Right forelimb (tissue), 1 donor: ENCODE measurements around the gene UGT1A10.

Experiments used
- DNase-seq: peaks from one replicate; pipeline ENCODE4 v3.0.0-alpha.2; 2018

Gene UGT1A10

GRCh38 chr2:233656443-233656842, 20.2 kb downstream of the UGT1A10 start:
- DNase-seq: no peak

GRCh38 chr2:233658610-233659009, 22.4 kb downstream of the UGT1A10 start:
- DNase-seq: no peak

GRCh38 chr2:233663911-233664310, 27.7 kb downstream of the UGT1A10 start:
- no peak for DNase-seq

- no peak for DNase-seq
These were observed 32.5 kb downstream of the UGT1A10 start for GRCh38 chr2:233668605-233669260.

- no peak for DNase-seq
These were observed 35.3 kb downstream of the UGT1A10 start, which contains the start of gene UGT1A9 for GRCh38 chr2:233671290-233672161. Gene UGT1A9, plus strand, starts transcription at chr2:233671898. Its CDS starts 37 bp downstream, at chr2:233671935.

GRCh38 chr2:233672886-233673285, 36.6 kb downstream of the UGT1A10 start:
- DNase-seq: no peak

- no peak for DNase-seq
These were observed 37.6 kb downstream of the UGT1A10 start for GRCh38 chr2:233673896-233674295.

- no peak for DNase-seq
These were observed 38.1 kb downstream of the UGT1A10 start for GRCh38 chr2:233674314-233674713.

GRCh38 chr2:233674995-233675394, 38.7 kb downstream of the UGT1A10 start:
- DNase-seq: no peak

GRCh38 chr2:233676046-233676445, 39.8 kb downstream of the UGT1A10 start:
- no peak for DNase-seq

- DNase-seq: no peak
These were observed 42.9 kb downstream of the UGT1A10 start for GRCh38 chr2:233679196-233679595.

- DNase-seq: no peak
These were observed 44.3 kb downstream of the UGT1A10 start for GRCh38 chr2:233680361-233681045.

GRCh38 chr2:233681521-233682099, 45.4 kb downstream of the UGT1A10 start, which contains the start of gene UGT1A7:
Gene UGT1A7, plus strand, starts transcription at chr2:233681901. Its CDS starts 37 bp downstream, at chr2:233681938.
- no peak for DNase-seq

- no peak for DNase-seq
These were observed 48.4 kb downstream of the UGT1A10 start for GRCh38 chr2:233684640-233685039.

- DNase-seq: no peak
These were observed 50.7 kb downstream of the UGT1A10 start for GRCh38 chr2:233686928-233687327.

GRCh38 chr2:233688341-233688740, 52.1 kb downstream of the UGT1A10 start:
- no peak for DNase-seq

- no peak for DNase-seq
These were observed 52.8 kb downstream of the UGT1A10 start for GRCh38 chr2:233689031-233689430.

GRCh38 chr2:233689501-233689900, 53.3 kb downstream of the UGT1A10 start:
- no peak for DNase-seq

- DNase-seq: no peak
These were observed 54.2 kb downstream of the UGT1A10 start for GRCh38 chr2:233690444-233690843.

- DNase-seq: no peak
These were observed 55.5 kb downstream of the UGT1A10 start for GRCh38 chr2:233691443-233692433.

GRCh38 chr2:233692648-233693047, 56.4 kb downstream of the UGT1A10 start, which contains the start of gene UGT1A6:
Gene UGT1A6, plus strand, starts transcription at chr2:233692890. Its CDS starts 115 bp downstream, at chr2:233693005.
- no peak for DNase-seq

GRCh38 chr2:233693963-233694362, 57.7 kb downstream of the UGT1A10 start:
- DNase-seq: no peak
